ENCODE results near the gene MFN2. TPM values are rescaled to one million over a fixed set of nuclear protein-coding genes. Genes with fewer than 3 reads are reported as not detected.

The MFN2 gene
- polyA plus RNA-seq, 1 donor from 2014 or later, result 64.9 TPM

DNA sequence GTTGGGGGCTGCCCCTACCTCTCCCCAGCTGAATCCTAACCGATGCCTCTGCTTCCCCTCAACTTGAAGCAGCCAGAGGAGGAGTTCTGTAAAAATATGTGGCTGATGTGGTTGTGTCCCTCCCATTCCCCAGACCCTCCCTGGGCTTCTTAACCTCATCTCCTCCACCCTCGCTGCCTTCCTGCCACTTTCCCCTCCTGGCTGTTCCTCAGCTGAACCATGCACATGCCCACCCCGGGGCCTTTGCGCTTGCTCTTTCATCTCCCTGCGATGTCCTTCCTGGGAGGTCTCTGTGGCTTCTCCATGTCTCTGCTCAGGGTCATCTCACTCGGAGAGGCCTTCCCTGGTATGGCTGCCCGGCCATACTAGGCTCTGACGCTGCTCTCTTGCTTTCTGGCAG is 48.0 kb downstream of the MFN2 start:
- no peak overlapping the region for H3K4me3 ChIP-seq (ENCODE audit: low read length)
- H4K20me1 ChIP-seq (ENCODE audit: insufficient read depth), result no peaks in the 10 kb centered on the region
- no peaks in the 10 kb centered on the region for H3K79me2 ChIP-seq (replicated peaks; ENCODE audit: insufficient read depth, low read length)
- H3K36me3 ChIP-seq (ENCODE audit: insufficient read depth, low read length), result no peaks in the 10 kb centered on the region
- H3K4me2 ChIP-seq (ENCODE audit: low read length), result no peak overlapping the region
- H3K27me3 ChIP-seq (ENCODE audit: insufficient read depth, low read depth, low read length), result no peaks in the 10 kb centered on the region
- H2AFZ ChIP-seq (ENCODE audit: low read depth, low read length), result no peak overlapping the region
- H3K27ac ChIP-seq (ENCODE audit: low read length), result no peak overlapping the region
- no peaks in the 10 kb centered on the region for H3K9me2 ChIP-seq (ENCODE audit: insufficient read depth, low read length)
- no peak overlapping the region for H3K9ac ChIP-seq (ENCODE audit: low read length)
- H3K9me3 ChIP-seq (ENCODE audit: low read length), result no peaks in the 10 kb centered on the region
- no peak for TF ChIP-seq MXI1 (conservative IDR thresholded peaks at IDR 0.05; ENCODE audit: poor library complexity, severe bottlenecking)
- no peak for TF ChIP-seq TAF1 (IDR thresholded peaks at IDR 0.05; ENCODE audit: low read depth)
- TF ChIP-seq, protein P1, sequence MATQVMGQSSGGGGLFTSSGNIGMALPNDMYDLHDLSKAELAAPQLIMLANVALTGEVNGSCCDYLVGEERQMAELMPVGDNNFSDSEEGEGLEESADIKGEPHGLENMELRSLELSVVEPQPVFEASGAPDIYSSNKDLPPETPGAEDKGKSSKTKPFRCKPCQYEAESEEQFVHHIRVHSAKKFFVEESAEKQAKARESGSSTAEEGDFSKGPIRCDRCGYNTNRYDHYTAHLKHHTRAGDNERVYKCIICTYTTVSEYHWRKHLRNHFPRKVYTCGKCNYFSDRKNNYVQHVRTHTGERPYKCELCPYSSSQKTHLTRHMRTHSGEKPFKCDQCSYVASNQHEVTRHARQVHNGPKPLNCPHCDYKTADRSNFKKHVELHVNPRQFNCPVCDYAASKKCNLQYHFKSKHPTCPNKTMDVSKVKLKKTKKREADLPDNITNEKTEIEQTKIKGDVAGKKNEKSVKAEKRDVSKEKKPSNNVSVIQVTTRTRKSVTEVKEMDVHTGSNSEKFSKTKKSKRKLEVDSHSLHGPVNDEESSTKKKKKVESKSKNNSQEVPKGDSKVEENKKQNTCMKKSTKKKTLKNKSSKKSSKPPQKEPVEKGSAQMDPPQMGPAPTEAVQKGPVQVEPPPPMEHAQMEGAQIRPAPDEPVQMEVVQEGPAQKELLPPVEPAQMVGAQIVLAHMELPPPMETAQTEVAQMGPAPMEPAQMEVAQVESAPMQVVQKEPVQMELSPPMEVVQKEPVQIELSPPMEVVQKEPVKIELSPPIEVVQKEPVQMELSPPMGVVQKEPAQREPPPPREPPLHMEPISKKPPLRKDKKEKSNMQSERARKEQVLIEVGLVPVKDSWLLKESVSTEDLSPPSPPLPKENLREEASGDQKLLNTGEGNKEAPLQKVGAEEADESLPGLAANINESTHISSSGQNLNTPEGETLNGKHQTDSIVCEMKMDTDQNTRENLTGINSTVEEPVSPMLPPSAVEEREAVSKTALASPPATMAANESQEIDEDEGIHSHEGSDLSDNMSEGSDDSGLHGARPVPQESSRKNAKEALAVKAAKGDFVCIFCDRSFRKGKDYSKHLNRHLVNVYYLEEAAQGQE (IDR thresholded peaks at IDR 0.05; ENCODE audit: borderline replicate concordance), result no peak
- TF ChIP-seq EP300 (conservative IDR thresholded peaks at IDR 0.05; ENCODE audit: poor library complexity, severe bottlenecking), result no peak
- no peak for TF ChIP-seq EZH2 (IDR thresholded peaks at IDR 0.05; ENCODE audit: borderline replicate concordance, insufficient read depth, low read length, poor library complexity, severe bottlenecking)
- no peak for TF ChIP-seq POLR2AphosphoS5 (IDR thresholded peaks at IDR 0.05)
- TF ChIP-seq, protein P2, sequence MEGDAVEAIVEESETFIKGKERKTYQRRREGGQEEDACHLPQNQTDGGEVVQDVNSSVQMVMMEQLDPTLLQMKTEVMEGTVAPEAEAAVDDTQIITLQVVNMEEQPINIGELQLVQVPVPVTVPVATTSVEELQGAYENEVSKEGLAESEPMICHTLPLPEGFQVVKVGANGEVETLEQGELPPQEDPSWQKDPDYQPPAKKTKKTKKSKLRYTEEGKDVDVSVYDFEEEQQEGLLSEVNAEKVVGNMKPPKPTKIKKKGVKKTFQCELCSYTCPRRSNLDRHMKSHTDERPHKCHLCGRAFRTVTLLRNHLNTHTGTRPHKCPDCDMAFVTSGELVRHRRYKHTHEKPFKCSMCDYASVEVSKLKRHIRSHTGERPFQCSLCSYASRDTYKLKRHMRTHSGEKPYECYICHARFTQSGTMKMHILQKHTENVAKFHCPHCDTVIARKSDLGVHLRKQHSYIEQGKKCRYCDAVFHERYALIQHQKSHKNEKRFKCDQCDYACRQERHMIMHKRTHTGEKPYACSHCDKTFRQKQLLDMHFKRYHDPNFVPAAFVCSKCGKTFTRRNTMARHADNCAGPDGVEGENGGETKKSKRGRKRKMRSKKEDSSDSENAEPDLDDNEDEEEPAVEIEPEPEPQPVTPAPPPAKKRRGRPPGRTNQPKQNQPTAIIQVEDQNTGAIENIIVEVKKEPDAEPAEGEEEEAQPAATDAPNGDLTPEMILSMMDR (IDR thresholded peaks at IDR 0.05; ENCODE audit: poor library complexity, severe bottlenecking), result no peak
- TF ChIP-seq RAD21 (conservative IDR thresholded peaks at IDR 0.05), result no peak
- no peak for TF ChIP-seq SMC3 (conservative IDR thresholded peaks at IDR 0.05; ENCODE audit: poor library complexity)
- no peaks in the 10 kb centered on the region for H3F3A ChIP-seq (ENCODE audit: insufficient read depth, low read length, poor library complexity, severe bottlenecking)

DNA sequence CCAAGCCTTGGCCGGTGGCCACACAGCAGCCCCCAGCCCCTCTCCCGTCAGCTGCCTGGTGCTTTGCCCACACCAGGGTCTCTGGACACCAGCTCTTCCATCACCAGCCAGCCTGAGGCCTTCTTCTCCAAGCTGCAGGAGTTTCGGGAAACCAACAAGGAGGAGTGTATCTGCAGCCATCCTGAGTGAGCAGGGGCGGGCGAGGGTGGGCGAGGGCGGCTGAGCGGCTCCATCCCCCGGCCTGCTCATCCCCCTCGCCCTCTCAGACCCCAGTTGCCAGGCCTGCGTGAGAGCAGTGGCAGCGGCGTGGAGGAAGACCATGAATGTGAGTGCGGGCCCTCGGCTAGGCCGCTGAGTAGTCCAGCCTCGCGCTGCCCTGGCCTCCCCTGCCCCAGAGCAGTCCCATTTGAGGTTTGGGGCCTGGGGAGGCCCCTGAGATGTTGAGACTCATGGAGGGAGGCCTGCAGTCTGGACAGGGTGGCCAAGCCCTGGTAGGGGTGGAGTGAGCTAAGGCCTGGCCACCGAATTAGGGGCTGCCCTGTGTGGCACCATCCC is 48.8 kb downstream of the MFN2 start:
- no peaks in the 10 kb centered on the region for H3K9me2 ChIP-seq (ENCODE audit: insufficient read depth, low read length)
- no peak overlapping the region for H3K4me2 ChIP-seq (ENCODE audit: low read length)
- H3K27me3 ChIP-seq (ENCODE audit: insufficient read depth, low read depth, low read length), result no peaks in the 10 kb centered on the region
- no peak overlapping the region for H2AFZ ChIP-seq (ENCODE audit: low read depth, low read length)
- no peaks in the 10 kb centered on the region for H3F3A ChIP-seq (ENCODE audit: insufficient read depth, low read length, poor library complexity, severe bottlenecking)
- no peak overlapping the region for H3K9ac ChIP-seq (ENCODE audit: low read length)
- no peaks in the 10 kb centered on the region for H3K79me2 ChIP-seq (replicated peaks; ENCODE audit: insufficient read depth, low read length)
- H3K27ac ChIP-seq (ENCODE audit: low read length), result no peak overlapping the region
- TF ChIP-seq EZH2 (IDR thresholded peaks at IDR 0.05; ENCODE audit: borderline replicate concordance, insufficient read depth, low read length, poor library complexity, severe bottlenecking), result no peak
- no peak for TF ChIP-seq TAF1 (IDR thresholded peaks at IDR 0.05; ENCODE audit: low read depth)
- TF ChIP-seq POLR2AphosphoS5 (IDR thresholded peaks at IDR 0.05), result no peak
- TF ChIP-seq MXI1 (conservative IDR thresholded peaks at IDR 0.05; ENCODE audit: poor library complexity, severe bottlenecking), result no peak
- no peak for TF ChIP-seq SMC3 (conservative IDR thresholded peaks at IDR 0.05; ENCODE audit: poor library complexity)
- TF ChIP-seq, protein P1 (IDR thresholded peaks at IDR 0.05; ENCODE audit: borderline replicate concordance), result no peak
- TF ChIP-seq, protein P2 (IDR thresholded peaks at IDR 0.05; ENCODE audit: poor library complexity, severe bottlenecking), result no peak
- no peak for TF ChIP-seq EP300 (conservative IDR thresholded peaks at IDR 0.05; ENCODE audit: poor library complexity, severe bottlenecking)
- H4K20me1 ChIP-seq (ENCODE audit: insufficient read depth), result no peaks in the 10 kb centered on the region
- no peaks in the 10 kb centered on the region for H3K36me3 ChIP-seq (ENCODE audit: insufficient read depth, low read length)
- H3K9me3 ChIP-seq (ENCODE audit: low read length), result no peaks in the 10 kb centered on the region
- no peak overlapping the region for H3K4me3 ChIP-seq (ENCODE audit: low read length)

All from neural cell (in vitro differentiated cells).